IMR-90 (cell line): ENCODE measurements around the gene SCGB3A2. TPM values are rescaled to one million over a fixed set of nuclear protein-coding genes. Genes with fewer than 3 reads are reported as not detected.

Experiments
- ATAC-seq: fragments of 200-7000 bp; cut with Tn5 transposase; 2 replicates; pipeline ENCODE4 v1.9.1; 2020; ENCODE audit warnings: low read depth, mild to moderate bottlenecking, moderate library complexity
- BruUV-seq: library from RNA; stranded (reverse); fragments of 400-500 nt; replicated peaks from 2 replicates; lab custom pipeline; 2021; lab: Mats Ljungman, UMichigan
- CTCF ChIA-PET: fragments of 300-600 bp; formaldehyde crosslinking; extraction: SDS; loops from one replicate; lab custom pipeline; 2021; ENCODE audit warnings: antibody characterized with exemption; lab: Yijun Ruan, JAX
- POLR2A ChIA-PET: fragments of 300-600 bp; sonication (Branson Sonifier 250); formaldehyde crosslinking; loops from one replicate; lab custom pipeline; 2022; ENCODE audit warnings: antibody characterized with exemption; ENCODE audit not compliant: unreplicated experiment; lab: Charles Lee
- DNase-seq: peaks from one replicate; pipeline ENCODE4 v3.0.0; 2013
- H2AFZ ChIP-seq: replicated peaks from 2 replicates; pipeline ENCODE3; 2013; ENCODE audit warnings: low read length, mild to moderate bottlenecking; ENCODE audit not compliant: poor library complexity
- H2AK5ac ChIP-seq: 2 replicates; pipeline ENCODE4 v1.6.1; 2013; ENCODE audit warnings: low read depth, low read length, inconsistent platforms
- H2AK9ac ChIP-seq: replicated peaks from 2 replicates; pipeline ENCODE3; 2013; ENCODE audit warnings: mild to moderate bottlenecking, low read depth, low read length, moderate library complexity; ENCODE audit not compliant: poor library complexity
- H2BK120ac ChIP-seq: 2 replicates; pipeline ENCODE4 v1.6.1; 2013; ENCODE audit warnings: low read depth, low read length, inconsistent platforms
- H2BK15ac ChIP-seq: 3 replicates; pipeline ENCODE4 v1.6.1; 2013; ENCODE audit warnings: low read depth, low read length, inconsistent platforms
- H2BK20ac ChIP-seq: 2 replicates; pipeline ENCODE4 v1.6.1; 2013; ENCODE audit warnings: low read depth, mild to moderate bottlenecking, inconsistent platforms, low read length, moderate library complexity
- H2BK5ac ChIP-seq: 2 replicates; pipeline ENCODE4 v1.6.1; 2013; ENCODE audit warnings: mild to moderate bottlenecking, low read depth, low read length, inconsistent platforms; ENCODE audit not compliant: poor library complexity, severe bottlenecking
- H3K14ac ChIP-seq: replicated peaks from 2 replicates; pipeline ENCODE4 v1.6.1; 2013; ENCODE audit warnings: low read depth, low read length, inconsistent platforms
- H3K18ac ChIP-seq: 2 replicates; pipeline ENCODE4 v1.6.1; 2013; ENCODE audit warnings: low read depth, low read length, control low read depth
- H3K23ac ChIP-seq: 2 replicates; pipeline ENCODE4 v1.6.1; 2013; ENCODE audit warnings: low read depth, low read length, inconsistent platforms
- H3K27ac ChIP-seq: 2 replicates; pipeline ENCODE4 v1.5.1; 2013; ENCODE audit warnings: mild to moderate bottlenecking, control low read depth, low read length; ENCODE audit not compliant: insufficient read depth
- H3K27me3 ChIP-seq: 2 replicates; pipeline ENCODE4 v1.6.1; 2013; ENCODE audit warnings: low read length; ENCODE audit not compliant: control insufficient read depth, insufficient read depth
- H3K36me3 ChIP-seq: 2 replicates; pipeline ENCODE4 v1.6.1; 2013; ENCODE audit warnings: low read length, mixed read lengths; ENCODE audit not compliant: control insufficient read depth, insufficient read depth
- H3K4ac ChIP-seq: 2 replicates; pipeline ENCODE4 v1.6.1; 2013; ENCODE audit warnings: low read depth, low read length, inconsistent platforms
- H3K4me1 ChIP-seq: 2 replicates; pipeline ENCODE4 v1.6.1; 2013; ENCODE audit warnings: low read length, mixed read lengths; ENCODE audit not compliant: control insufficient read depth, insufficient read depth
- H3K4me2 ChIP-seq: 2 replicates; pipeline ENCODE4 v1.6.1; 2013; ENCODE audit warnings: low read depth, mild to moderate bottlenecking, control low read depth, low read length, moderate library complexity
- H3K4me3 ChIP-seq: 2 replicates; pipeline ENCODE4 v1.5.1; 2013; ENCODE audit warnings: low read depth, mild to moderate bottlenecking, control low read depth, low read length, moderate library complexity; ENCODE audit not compliant: insufficient read depth
- H3K56ac ChIP-seq: 2 replicates; pipeline ENCODE4 v1.6.1; 2013; ENCODE audit warnings: low read length, inconsistent platforms; ENCODE audit not compliant: insufficient read depth; ENCODE audit errors: extremely low read depth
- H3K79me1 ChIP-seq, 2 experiments: 2 replicates each; pipeline ENCODE4 v1.6.1; 2013; ENCODE audit warnings: low read length in 2 of 2, inconsistent platforms in 1 of 2, low read depth in 1 of 2
- H3K9ac ChIP-seq: 2 replicates; pipeline ENCODE4 v1.6.1; 2013; ENCODE audit warnings: low read depth, low read length, control low read depth
- H3K9me1 ChIP-seq: 2 replicates; pipeline ENCODE4 v1.6.1; 2013; ENCODE audit warnings: low read length, inconsistent platforms; ENCODE audit not compliant: insufficient read depth
- H3K9me3 ChIP-seq: 2 replicates; pipeline ENCODE4 v1.6.1; 2013; ENCODE audit warnings: low read length; ENCODE audit not compliant: control insufficient read depth, insufficient read depth
- H4K20me1 ChIP-seq: 2 replicates; pipeline ENCODE4 v1.6.1; 2013; ENCODE audit warnings: low read length, inconsistent platforms; ENCODE audit not compliant: insufficient read depth
- H4K5ac ChIP-seq: 2 replicates; pipeline ENCODE4 v1.6.1; 2013; ENCODE audit warnings: mild to moderate bottlenecking, low read depth, low read length, control low read depth
- H4K8ac ChIP-seq, 2 experiments: 2 replicates each; pipeline ENCODE4 v1.6.1; 2013; ENCODE audit warnings: low read depth in 2 of 2, low read length in 2 of 2, control low read depth in 1 of 2, inconsistent platforms in 1 of 2
- H4K91ac ChIP-seq: 2 replicates; pipeline ENCODE4 v1.6.1; 2013; ENCODE audit warnings: low read depth, low read length, inconsistent platforms; ENCODE audit not compliant: insufficient read depth
- BHLHE40 ChIP-seq: fragments of 150-350 bp; IDR thresholded peaks from 2 replicates; pipeline ENCODE4 v1.6.1; 2016; ENCODE audit warnings: mild to moderate bottlenecking, low read depth, low read length
- CEBPB ChIP-seq: IDR thresholded peaks from 2 replicates; pipeline ENCODE4 v1.6.1; 2012; ENCODE audit warnings: low read depth, low read length, improper control_type of control experiment
- CHD1 ChIP-seq: IDR thresholded peaks from 2 replicates; pipeline ENCODE4 v1.6.1; 2012; ENCODE audit warnings: low read depth, low read length, improper control_type of control experiment
- CTCF ChIP-seq: conservative IDR thresholded peaks from 2 replicates; pipeline ENCODE4 v1.5.1; 2012; ENCODE audit warnings: mild to moderate bottlenecking, low read depth, low read length, improper control_type of control experiment
- ELK1 ChIP-seq: fragments of 150-350 bp; IDR thresholded peaks from 2 replicates; pipeline ENCODE4 v1.6.1; 2016; ENCODE audit warnings: low read depth, mild to moderate bottlenecking, low read length, moderate library complexity, borderline replicate concordance
- FOS ChIP-seq: fragments of 150-350 bp; IDR thresholded peaks from 2 replicates; pipeline ENCODE4 v1.6.1; 2016; ENCODE audit warnings: low read depth, low read length
- MAFK ChIP-seq: IDR thresholded peaks from 2 replicates; pipeline ENCODE4 v1.6.1; 2012; ENCODE audit warnings: low read depth, low read length, improper control_type of control experiment
- MAZ ChIP-seq: IDR thresholded peaks from 2 replicates; pipeline ENCODE4 v1.6.1; 2012; ENCODE audit warnings: low read depth, mild to moderate bottlenecking, low read length, improper control_type of control experiment, moderate library complexity, borderline replicate concordance
- MXI1 ChIP-seq: IDR thresholded peaks from 2 replicates; pipeline ENCODE4 v1.6.1; 2012; ENCODE audit warnings: low read depth, mild to moderate bottlenecking, low read length, moderate library complexity, borderline replicate concordance
- NFE2L2 ChIP-seq: fragments of 150-350 bp; IDR thresholded peaks from 2 replicates; pipeline ENCODE4 v1.6.1; 2016; ENCODE audit warnings: low read depth, mild to moderate bottlenecking, low read length
- POLR2A ChIP-seq: IDR thresholded peaks from 2 replicates; pipeline ENCODE4 v1.6.1; 2012; ENCODE audit warnings: mild to moderate bottlenecking, low read depth, low read length
- RAD21 ChIP-seq: IDR thresholded peaks from 2 replicates; pipeline ENCODE4 v1.6.1; 2012; ENCODE audit warnings: low read length, improper control_type of control experiment
- RCOR1 ChIP-seq: IDR thresholded peaks from 2 replicates; pipeline ENCODE4 v1.6.1; 2012; ENCODE audit warnings: mild to moderate bottlenecking, low read length, improper control_type of control experiment; ENCODE audit not compliant: insufficient replicate concordance
- RFX5 ChIP-seq: IDR thresholded peaks from 2 replicates; pipeline ENCODE4 v1.8.0; 2012; ENCODE audit warnings: low read depth, mild to moderate bottlenecking, low read length, moderate library complexity
- SMC3 ChIP-seq: fragments of 150-350 bp; IDR thresholded peaks from 2 replicates; pipeline ENCODE4 v1.6.1; 2016; ENCODE audit warnings: low read depth, mild to moderate bottlenecking, antibody characterized with exemption, low read length, moderate library complexity
- USF2 ChIP-seq: fragments of 150-350 bp; IDR thresholded peaks from 2 replicates; pipeline ENCODE4 v1.6.1; 2017; ENCODE audit warnings: mild to moderate bottlenecking, antibody characterized with exemption, low read length, low read depth
- WGBS, 2 experiments: methylation state at CpG; one replicate each; pipeline versions ENCODE4 v1.1.5 to v1.1.7; 2013; ENCODE audit warnings: missing lambda C conversion rate in 2 of 2; ENCODE audit not compliant: insufficient read length in 1 of 2; ENCODE audit errors: extremely low coverage in 2 of 2; 5-methylcytosine and 5-hydroxymethylcytosine counted together
- dilution Hi-C: fragments of 300-500 bp; cut with HindIII; formaldehyde crosslinking; loops from one replicate; pipeline ENCODE4 v1.14.3; 2018; ENCODE audit warnings: low sequenced_read_pairs; ENCODE audit not compliant: unreplicated experiment
- in situ Hi-C: fragments of 300-500 bp; cut with MboI; formaldehyde crosslinking; loops from 3 replicates; pipeline ENCODE4 v1.14.3; 2019; ENCODE audit warnings: low sequenced_read_pairs, inconsistent platforms, mixed read lengths
- intact Hi-C: fragments of 100-400 bp; cut with micrococcal nuclease; formaldehyde crosslinking; loops from 2 replicates; pipeline ENCODE4 v1.10.0; 2022
- polyA plus RNA-seq, 3 experiments: library from polyadenylated mRNA; depleted of rRNA; stranded (reverse); fragments of >200 nt; gene quantifications; 2 replicates each; pipeline ENCODE4 v1.2.3, GENCODE V29; 2012; ENCODE audit warnings: low replicate concordance in 1 of 3
- total RNA-seq: library from RNA; depleted of rRNA; stranded (reverse); fragments of >200 nt; gene quantifications from 2 replicates; pipeline ENCODE4 v1.2.3, GENCODE V29; 2012

Gene SCGB3A2
- total and polyA plus RNA-seq, 2 of the 4 experiments (the other 2 are of a cell fraction), result not detected

GRCh38 chr5:147859962-147860640 is 18.4 kb upstream of the SCGB3A2 start:
- ChIA-PET CTCF (no interaction called here), POLR2A (no interaction called here)
- DNase-seq (no peak), ATAC-seq (no peak)
- Histone ChIP-seq H4K91ac (no peak overlapping the region), H3K4ac (no peak overlapping the region), H3K4me3 (no peak overlapping the region), H3K23ac (no peak overlapping the region), H4K5ac (no peak overlapping the region), H2AFZ (no peak overlapping the region), H3K56ac (no peak overlapping the region), H3K14ac (no peak overlapping the region), H4K20me1 (no peaks in the 10 kb centered on the region), H2BK5ac (no peak overlapping the region), H2BK20ac (no peak overlapping the region), H3K27me3 (no peaks in the 10 kb centered on the region), H3K9me1 (no peaks in the 10 kb centered on the region), H3K36me3 (no peaks in the 10 kb centered on the region), H2AK5ac (no peak overlapping the region), H4K8ac (no peak overlapping the region), H3K4me2 (no peak overlapping the region), H2BK15ac (no peak overlapping the region), H3K79me1 (no peaks in the 10 kb centered on the region), H3K18ac (no peak overlapping the region), H2AK9ac (no peak overlapping the region), H3K9ac (no peak overlapping the region), H3K27ac (no peak overlapping the region), H3K9me3 (no peaks in the 10 kb centered on the region), H3K4me1 (no peaks in the 10 kb centered on the region), H2BK120ac (no peak overlapping the region)
- TF ChIP-seq MXI1 (no peak), CHD1 (no peak), RFX5 (no peak), CTCF (no peak), USF2 (no peak), ELK1 (no peak), CEBPB (no peak), POLR2A (no peak), RAD21 (no peak), BHLHE40 (no peak), RCOR1 (no peak), NFE2L2 (no peak), FOS (no peak), MAFK (no peak), MAZ (no peak), SMC3 (no peak)
- WGBS, 2 experiments, result 100% methylated on average over 1 of the region's 3 CpGs; no CpG with 5 or more reads in 1 of the 2 experiments
- in situ Hi-C loops, result no loop called here
- dilution Hi-C loops, result no loop called here
- no TSS peak for BruUV-seq
- intact Hi-C loops, result loop anchor here (5.0 kb wide), 2 partner anchors 262 to 512 kb away; no protein-coding TSS in a partner anchor
